ENCODE measurements around the gene AKAP13.
A peak's percentile ranks its signal among the peaks of the same experiment; 100 is the strongest.
"Not testable (repeated sequence)": the region's sequence is repeated elsewhere in the genome, so short reads cannot be mapped to it uniquely, and the experiment has no call there.

AKAP13 gene

GRCh38 chr15:85350395-85350794, 30.0 kb upstream of the AKAP13 start:
- DNase-seq (ENCODE audit: insufficient read length, low spot score) (no peak), FAIRE-seq (no peak)
- TF ChIP-seq POLR2AphosphoS5 (IDR thresholded peaks at IDR 0.05; ENCODE audit: low read depth, low read length) = no peak
- TF ChIP-seq POU2F2 (IDR thresholded peaks at IDR 0.05; ENCODE audit: low read depth, low read length) = no peak

- FAIRE-seq; DNase-seq (ENCODE audit: insufficient read length, low spot score): not testable (repeated sequence)
Measured at GRCh38 chr15:85351501-85351900, 28.9 kb upstream of the AKAP13 start.

GRCh38 chr15:85351965-85352364, 28.4 kb upstream of the AKAP13 start:
- no peak for FAIRE-seq
- TF ChIP-seq POLR2AphosphoS5 (IDR thresholded peaks at IDR 0.05; ENCODE audit: low read depth, low read length) (no peak), PAX5 (IDR thresholded peaks at IDR 0.05; ENCODE audit: insufficient read depth, low read length, severe bottlenecking) (no peak), POU2F2 (IDR thresholded peaks at IDR 0.05; ENCODE audit: low read depth, low read length) (no peak), POLR2A (IDR thresholded peaks at IDR 0.05; ENCODE audit: low read depth, low read length) (no peak), TAF1 (IDR thresholded peaks at IDR 0.05; ENCODE audit: low read depth, low read length) (no peak), SPI1 (IDR thresholded peaks at IDR 0.05; ENCODE audit: low read depth, low read length) (no peak)

GRCh38 chr15:85353516-85353915, 26.9 kb upstream of the AKAP13 start:
- DNase-seq (ENCODE audit: insufficient read length, low spot score) = no peak
- FAIRE-seq = no peak
- no peak for TF ChIP-seq POLR2A (IDR thresholded peaks at IDR 0.05; ENCODE audit: low read depth, low read length)
- no peak for TF ChIP-seq PAX5 (IDR thresholded peaks at IDR 0.05; ENCODE audit: insufficient read depth, low read length, severe bottlenecking)
- TF ChIP-seq POLR2AphosphoS5 (IDR thresholded peaks at IDR 0.05; ENCODE audit: low read depth, low read length) = no peak
- TF ChIP-seq SPI1 (IDR thresholded peaks at IDR 0.05; ENCODE audit: low read depth, low read length) = no peak
- no peak for TF ChIP-seq TAF1 (IDR thresholded peaks at IDR 0.05; ENCODE audit: low read depth, low read length)
- TF ChIP-seq POU2F2 (IDR thresholded peaks at IDR 0.05; ENCODE audit: low read depth, low read length) = no peak

More at GRCh38 chr15:85351965-85352364, 28.4 kb upstream of the AKAP13 start:
- no peak for DNase-seq (ENCODE audit: insufficient read length, low spot score)

- no peak for DNase-seq (ENCODE audit: insufficient read length, low spot score)
- TF ChIP-seq PAX5 (IDR thresholded peaks at IDR 0.05; ENCODE audit: insufficient read depth, low read length, severe bottlenecking) = no peak
- TF ChIP-seq TAF1 (IDR thresholded peaks at IDR 0.05; ENCODE audit: low read depth, low read length) = no peak
- no peak for TF ChIP-seq POLR2A (IDR thresholded peaks at IDR 0.05; ENCODE audit: low read depth, low read length)
- TF ChIP-seq POU2F2 (IDR thresholded peaks at IDR 0.05; ENCODE audit: low read depth, low read length) = no peak
- TF ChIP-seq POLR2AphosphoS5 (IDR thresholded peaks at IDR 0.05; ENCODE audit: low read depth, low read length) = no peak
- TF ChIP-seq SPI1 (IDR thresholded peaks at IDR 0.05; ENCODE audit: low read depth, low read length) = no peak
- peak; percentile 20 for FAIRE-seq
Measured at GRCh38 chr15:85354461-85354860, 25.9 kb upstream of the AKAP13 start.

- FAIRE-seq (no peak), DNase-seq (ENCODE audit: insufficient read length, low spot score) (no peak)
- TF ChIP-seq TAF1 (IDR thresholded peaks at IDR 0.05; ENCODE audit: low read depth, low read length) = no peak
Measured at GRCh38 chr15:85354948-85355347, 25.5 kb upstream of the AKAP13 start.

- FAIRE-seq (no peak), DNase-seq (ENCODE audit: insufficient read length, low spot score) (no peak)
- TF ChIP-seq PAX5 (IDR thresholded peaks at IDR 0.05; ENCODE audit: insufficient read depth, low read length, severe bottlenecking) (no peak), POLR2A (IDR thresholded peaks at IDR 0.05; ENCODE audit: low read depth, low read length) (no peak), POLR2AphosphoS5 (IDR thresholded peaks at IDR 0.05; ENCODE audit: low read depth, low read length) (no peak), TAF1 (IDR thresholded peaks at IDR 0.05; ENCODE audit: low read depth, low read length) (no peak), POU2F2 (IDR thresholded peaks at IDR 0.05; ENCODE audit: low read depth, low read length) (no peak), SPI1 (IDR thresholded peaks at IDR 0.05; ENCODE audit: low read depth, low read length) (no peak)
Measured at GRCh38 chr15:85356276-85356675, 24.1 kb upstream of the AKAP13 start.

- TF ChIP-seq POU2F2 (IDR thresholded peaks at IDR 0.05; ENCODE audit: low read depth, low read length) (no peak), SPI1 (IDR thresholded peaks at IDR 0.05; ENCODE audit: low read depth, low read length) (peak; percentile 73)
- peak; percentile 25 for DNase-seq (ENCODE audit: insufficient read length, low spot score)
- FAIRE-seq = peak; percentile 93
Measured at GRCh38 chr15:85361323-85361722, 19.1 kb upstream of the AKAP13 start.

- FAIRE-seq (no peak), DNase-seq (ENCODE audit: insufficient read length, low spot score) (no peak)
- TF ChIP-seq TAF1 (IDR thresholded peaks at IDR 0.05; ENCODE audit: low read depth, low read length) (no peak), POU2F2 (IDR thresholded peaks at IDR 0.05; ENCODE audit: low read depth, low read length) (no peak), SPI1 (IDR thresholded peaks at IDR 0.05; ENCODE audit: low read depth, low read length) (no peak), POLR2A (IDR thresholded peaks at IDR 0.05; ENCODE audit: low read depth, low read length) (no peak), POLR2AphosphoS5 (IDR thresholded peaks at IDR 0.05; ENCODE audit: low read depth, low read length) (no peak), PAX5 (IDR thresholded peaks at IDR 0.05; ENCODE audit: insufficient read depth, low read length, severe bottlenecking) (no peak)
Measured at GRCh38 chr15:85362436-85363081, 17.8 kb upstream of the AKAP13 start.

GRCh38 chr15:85365980-85366379, 14.4 kb upstream of the AKAP13 start:
- DNase-seq (ENCODE audit: insufficient read length, low spot score) (no peak), FAIRE-seq (no peak)
- TF ChIP-seq SPI1 (IDR thresholded peaks at IDR 0.05; ENCODE audit: low read depth, low read length) = no peak
- TF ChIP-seq POU2F2 (IDR thresholded peaks at IDR 0.05; ENCODE audit: low read depth, low read length) = no peak
- no peak for TF ChIP-seq PAX5 (IDR thresholded peaks at IDR 0.05; ENCODE audit: insufficient read depth, low read length, severe bottlenecking)
- TF ChIP-seq POLR2AphosphoS5 (IDR thresholded peaks at IDR 0.05; ENCODE audit: low read depth, low read length) = no peak
- TF ChIP-seq POLR2A (IDR thresholded peaks at IDR 0.05; ENCODE audit: low read depth, low read length) = no peak
- no peak for TF ChIP-seq TAF1 (IDR thresholded peaks at IDR 0.05; ENCODE audit: low read depth, low read length)

- DNase-seq (ENCODE audit: insufficient read length, low spot score) (no peak), FAIRE-seq (no peak)
- TF ChIP-seq PAX5 (IDR thresholded peaks at IDR 0.05; ENCODE audit: insufficient read depth, low read length, severe bottlenecking) (no peak), POU2F2 (IDR thresholded peaks at IDR 0.05; ENCODE audit: low read depth, low read length) (no peak), POLR2A (IDR thresholded peaks at IDR 0.05; ENCODE audit: low read depth, low read length) (no peak)
Measured at GRCh38 chr15:85367741-85368140, 12.7 kb upstream of the AKAP13 start.

Data from GM12891 (cell line).